Measurements from ENCODE around the gene CHRNA1. TPM values are rescaled to one million over a fixed set of nuclear protein-coding genes. Genes with fewer than 3 reads are reported as not detected.

The CHRNA1 gene
- total and polyA plus RNA-seq, 2 of the 13 experiments (the other 11 are each of a cell fraction or from before 2014, with no cell fraction given): not detected

DNA sequence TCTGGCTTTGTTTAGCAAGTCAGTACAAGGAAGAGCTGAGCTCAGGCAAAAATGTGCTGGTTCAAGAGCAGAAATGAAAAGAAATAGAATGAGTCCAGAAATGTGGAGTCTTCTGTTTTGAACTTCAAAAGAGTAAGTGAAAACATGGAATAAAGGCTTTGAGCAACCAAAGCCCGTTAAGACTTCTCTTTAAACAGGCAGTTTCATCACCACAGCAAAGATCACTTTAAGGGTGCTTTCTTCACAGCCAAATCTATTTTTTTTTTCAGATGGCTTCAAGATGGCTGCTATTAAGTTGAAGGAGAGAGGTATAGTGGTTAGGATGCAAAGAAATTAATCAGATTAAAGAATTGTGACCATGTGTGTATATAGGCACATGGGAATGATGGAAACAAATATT lies 2.0 kb upstream of the CHRNA1 start:
- no peak overlapping the region for H3K27ac ChIP-seq (ENCODE audit: extremely low read length, insufficient read depth, low read length)
- H3K27me3 ChIP-seq (ENCODE audit: control insufficient read depth in 1 of 2, insufficient read depth in 2 of 2, low read length in 2 of 2): peaks cover 0 to 16% of the 10 kb centered on the region in 2 experiments; a peak in 1 of 5 replicates
- H3K9me3 ChIP-seq (ENCODE audit: low read length): no peaks in the 10 kb centered on the region
- no peak overlapping the region for H3K9ac ChIP-seq (ENCODE audit: insufficient read depth, low read depth, low read length)
- ATAC-seq (no peak), DNase-seq (ENCODE audit: low spot score) (no peak), FAIRE-seq (no peak)
- WGBS (ENCODE audit: low lambda C conversion rate): 2% methylated on average over 1 of the region's 1 CpG
- no peaks in the 10 kb centered on the region for H3K79me2 ChIP-seq (ENCODE audit: insufficient read depth, low read length)
- ChIA-PET POLR2A (no interaction called here), CTCF (ENCODE audit: low intra/inter-chr PET ratio, low total read pairs) (no interaction called here)
- H2AFZ ChIP-seq (ENCODE audit: low read length): no peak overlapping the region
- intact Hi-C loops (cut with micrococcal nuclease; ENCODE audit: unreplicated experiment) (no loop called here), in situ Hi-C loops (cut with HindIII; ENCODE audit: extremely low pct_ligation_motif_present, low pct_unique_long_range_greater_than_20kb) (no loop called here)
- H3K4me2 ChIP-seq (ENCODE audit: low read depth, low read length): no peak overlapping the region
- H4K20me1 ChIP-seq (ENCODE audit: insufficient read depth, low read length): no peaks in the 10 kb centered on the region
- no TSS peak for BruUV-seq (replicated peaks)
- H3K36me3 ChIP-seq (replicated peaks in 1 of 2; ENCODE audit: control insufficient read depth in 1 of 2, insufficient read depth in 2 of 2, low read length in 2 of 2): no peaks in the 10 kb centered on the region
- H3K4me3 ChIP-seq (replicated peaks in 1 of 3; ENCODE audit: insufficient read depth in 1 of 3, low read depth in 2 of 3, low read length in 3 of 3): no peak overlapping the region
- no peaks in the 10 kb centered on the region for H3K4me1 ChIP-seq (ENCODE audit: insufficient read depth, low read length)
- TF ChIP-seq, protein P1, sequence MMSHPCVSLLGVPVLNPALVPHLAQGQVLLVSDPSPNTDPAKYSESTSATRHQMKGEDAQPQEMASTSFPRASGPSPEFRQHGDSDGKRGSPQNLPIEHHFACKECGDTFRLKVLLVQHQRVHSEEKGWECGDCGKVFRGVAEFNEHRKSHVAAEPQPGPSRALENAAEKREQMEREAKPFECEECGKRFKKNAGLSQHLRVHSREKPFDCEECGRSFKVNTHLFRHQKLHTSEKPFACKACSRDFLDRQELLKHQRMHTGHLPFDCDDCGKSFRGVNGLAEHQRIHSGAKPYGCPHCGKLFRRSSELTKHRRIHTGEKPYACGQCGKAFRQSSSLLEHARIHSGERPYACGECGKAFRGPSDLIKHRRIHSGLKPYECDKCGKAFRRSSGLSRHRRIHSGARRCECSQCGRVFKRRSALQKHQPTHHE (CRISPR knock-in tag; IDR thresholded peaks at IDR 0.05; ENCODE audit: borderline replicate concordance): no peak
- TF ChIP-seq ZNF75D (CRISPR knock-in tag; IDR thresholded peaks at IDR 0.05; ENCODE audit: borderline replicate concordance) (no peak), ZIK1 (CRISPR knock-in tag; IDR thresholded peaks at IDR 0.05; ENCODE audit: borderline replicate concordance, low read depth) (no peak), REL (CRISPR knock-in tag; conservative IDR thresholded peaks at IDR 0.05) (no peak), ZNF709 (CRISPR knock-in tag; IDR thresholded peaks at IDR 0.05) (no peak), SNAPC2 (CRISPR knock-in tag; IDR thresholded peaks at IDR 0.05) (no peak), TCF12 (IDR thresholded peaks at IDR 0.05) (no peak), TCF12 (CRISPR knock-in tag; IDR thresholded peaks at IDR 0.05) (no peak), ZC3H4 (CRISPR knock-in tag; IDR thresholded peaks at IDR 0.05; ENCODE audit: borderline replicate concordance) (no peak), ZNF598 (CRISPR knock-in tag; IDR thresholded peaks at IDR 0.05; ENCODE audit: borderline replicate concordance) (no peak), ZFP36L2 (CRISPR knock-in tag; IDR thresholded peaks at IDR 0.05) (no peak), MEIS2 (CRISPR knock-in tag; IDR thresholded peaks at IDR 0.05) (no peak), ZNF121 (CRISPR knock-in tag; IDR thresholded peaks at IDR 0.05) (no peak), GLI4 (CRISPR knock-in tag; IDR thresholded peaks at IDR 0.05; ENCODE audit: borderline replicate concordance) (no peak)
- TF ChIP-seq, protein P2, sequence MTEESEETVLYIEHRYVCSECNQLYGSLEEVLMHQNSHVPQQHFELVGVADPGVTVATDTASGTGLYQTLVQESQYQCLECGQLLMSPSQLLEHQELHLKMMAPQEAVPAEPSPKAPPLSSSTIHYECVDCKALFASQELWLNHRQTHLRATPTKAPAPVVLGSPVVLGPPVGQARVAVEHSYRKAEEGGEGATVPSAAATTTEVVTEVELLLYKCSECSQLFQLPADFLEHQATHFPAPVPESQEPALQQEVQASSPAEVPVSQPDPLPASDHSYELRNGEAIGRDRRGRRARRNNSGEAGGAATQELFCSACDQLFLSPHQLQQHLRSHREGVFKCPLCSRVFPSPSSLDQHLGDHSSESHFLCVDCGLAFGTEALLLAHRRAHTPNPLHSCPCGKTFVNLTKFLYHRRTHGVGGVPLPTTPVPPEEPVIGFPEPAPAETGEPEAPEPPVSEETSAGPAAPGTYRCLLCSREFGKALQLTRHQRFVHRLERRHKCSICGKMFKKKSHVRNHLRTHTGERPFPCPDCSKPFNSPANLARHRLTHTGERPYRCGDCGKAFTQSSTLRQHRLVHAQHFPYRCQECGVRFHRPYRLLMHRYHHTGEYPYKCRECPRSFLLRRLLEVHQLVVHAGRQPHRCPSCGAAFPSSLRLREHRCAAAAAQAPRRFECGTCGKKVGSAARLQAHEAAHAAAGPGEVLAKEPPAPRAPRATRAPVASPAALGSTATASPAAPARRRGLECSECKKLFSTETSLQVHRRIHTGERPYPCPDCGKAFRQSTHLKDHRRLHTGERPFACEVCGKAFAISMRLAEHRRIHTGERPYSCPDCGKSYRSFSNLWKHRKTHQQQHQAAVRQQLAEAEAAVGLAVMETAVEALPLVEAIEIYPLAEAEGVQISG (CRISPR knock-in tag; IDR thresholded peaks at IDR 0.05): no peak
- TF ChIP-seq, protein P3, sequence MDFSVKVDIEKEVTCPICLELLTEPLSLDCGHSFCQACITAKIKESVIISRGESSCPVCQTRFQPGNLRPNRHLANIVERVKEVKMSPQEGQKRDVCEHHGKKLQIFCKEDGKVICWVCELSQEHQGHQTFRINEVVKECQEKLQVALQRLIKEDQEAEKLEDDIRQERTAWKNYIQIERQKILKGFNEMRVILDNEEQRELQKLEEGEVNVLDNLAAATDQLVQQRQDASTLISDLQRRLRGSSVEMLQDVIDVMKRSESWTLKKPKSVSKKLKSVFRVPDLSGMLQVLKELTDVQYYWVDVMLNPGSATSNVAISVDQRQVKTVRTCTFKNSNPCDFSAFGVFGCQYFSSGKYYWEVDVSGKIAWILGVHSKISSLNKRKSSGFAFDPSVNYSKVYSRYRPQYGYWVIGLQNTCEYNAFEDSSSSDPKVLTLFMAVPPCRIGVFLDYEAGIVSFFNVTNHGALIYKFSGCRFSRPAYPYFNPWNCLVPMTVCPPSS (IDR thresholded peaks at IDR 0.05): no peak
- TF ChIP-seq, protein P4, sequence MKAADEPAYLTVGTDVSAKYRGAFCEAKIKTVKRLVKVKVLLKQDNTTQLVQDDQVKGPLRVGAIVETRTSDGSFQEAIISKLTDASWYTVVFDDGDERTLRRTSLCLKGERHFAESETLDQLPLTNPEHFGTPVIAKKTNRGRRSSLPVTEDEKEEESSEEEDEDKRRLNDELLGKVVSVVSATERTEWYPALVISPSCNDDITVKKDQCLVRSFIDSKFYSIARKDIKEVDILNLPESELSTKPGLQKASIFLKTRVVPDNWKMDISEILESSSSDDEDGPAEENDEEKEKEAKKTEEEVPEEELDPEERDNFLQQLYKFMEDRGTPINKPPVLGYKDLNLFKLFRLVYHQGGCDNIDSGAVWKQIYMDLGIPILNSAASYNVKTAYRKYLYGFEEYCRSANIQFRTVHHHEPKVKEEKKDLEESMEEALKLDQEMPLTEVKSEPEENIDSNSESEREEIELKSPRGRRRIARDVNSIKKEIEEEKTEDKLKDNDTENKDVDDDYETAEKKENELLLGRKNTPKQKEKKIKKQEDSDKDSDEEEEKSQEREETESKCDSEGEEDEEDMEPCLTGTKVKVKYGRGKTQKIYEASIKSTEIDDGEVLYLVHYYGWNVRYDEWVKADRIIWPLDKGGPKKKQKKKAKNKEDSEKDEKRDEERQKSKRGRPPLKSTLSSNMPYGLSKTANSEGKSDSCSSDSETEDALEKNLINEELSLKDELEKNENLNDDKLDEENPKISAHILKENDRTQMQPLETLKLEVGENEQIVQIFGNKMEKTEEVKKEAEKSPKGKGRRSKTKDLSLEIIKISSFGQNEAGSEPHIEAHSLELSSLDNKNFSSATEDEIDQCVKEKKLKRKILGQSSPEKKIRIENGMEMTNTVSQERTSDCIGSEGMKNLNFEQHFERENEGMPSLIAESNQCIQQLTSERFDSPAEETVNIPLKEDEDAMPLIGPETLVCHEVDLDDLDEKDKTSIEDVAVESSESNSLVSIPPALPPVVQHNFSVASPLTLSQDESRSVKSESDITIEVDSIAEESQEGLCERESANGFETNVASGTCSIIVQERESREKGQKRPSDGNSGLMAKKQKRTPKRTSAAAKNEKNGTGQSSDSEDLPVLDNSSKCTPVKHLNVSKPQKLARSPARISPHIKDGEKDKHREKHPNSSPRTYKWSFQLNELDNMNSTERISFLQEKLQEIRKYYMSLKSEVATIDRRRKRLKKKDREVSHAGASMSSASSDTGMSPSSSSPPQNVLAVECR (CRISPR knock-in tag; IDR thresholded peaks at IDR 0.05; ENCODE audit: borderline replicate concordance): no peak
